NCI-H82 treated with DMSO at 0.1 percent for 48 hours (cell line): Measurements from ENCODE around the gene BMPR1A.
A peak's percentile ranks its signal among the peaks of the same experiment; 100 is the strongest.

ENCODE experiments used
- DNase-seq: peaks from one replicate; lab custom pipeline; 2025; ENCODE audit not compliant: unreplicated experiment; lab: John Stamatoyannopoulos, UW

The BMPR1A gene

GRCh38 chr10:86759073-86759672 lies 2.8 kb downstream of the BMPR1A start:
- DNase-seq, result no peak

- no peak for DNase-seq
Measured at GRCh38 chr10:86763404-86763803, 7.0 kb downstream of the BMPR1A start.

- no peak for DNase-seq
Measured at GRCh38 chr10:86765548-86765947, 9.1 kb downstream of the BMPR1A start.

- no peak for DNase-seq
Measured at GRCh38 chr10:86768412-86769062, 12.1 kb downstream of the BMPR1A start.

GRCh38 chr10:86769991-86770390 lies 13.6 kb downstream of the BMPR1A start:
- no peak for DNase-seq

GRCh38 chr10:86770412-86770960 lies 14.1 kb downstream of the BMPR1A start:
- no peak for DNase-seq

GRCh38 chr10:86773498-86773897 lies 17.1 kb downstream of the BMPR1A start:
- no peak for DNase-seq

GRCh38 chr10:86775056-86775869 lies 18.8 kb downstream of the BMPR1A start:
- DNase-seq, result no peak

GRCh38 chr10:86775870-86776180 lies 19.4 kb downstream of the BMPR1A start:
- DNase-seq, result no peak

- no peak for DNase-seq
Measured at GRCh38 chr10:86779220-86780017, 23.0 kb downstream of the BMPR1A start.

GRCh38 chr10:86782701-86783418 lies 26.4 kb downstream of the BMPR1A start:
- no peak for DNase-seq

GRCh38 chr10:86785037-86785436 lies 28.6 kb downstream of the BMPR1A start:
- no peak for DNase-seq

- DNase-seq, result no peak
Measured at GRCh38 chr10:86785968-86786367, 29.5 kb downstream of the BMPR1A start.

- no peak for DNase-seq
Measured at GRCh38 chr10:86786368-86786767, 29.9 kb downstream of the BMPR1A start.

- DNase-seq, result no peak
Measured at GRCh38 chr10:86790394-86790793, 34.0 kb downstream of the BMPR1A start.

GRCh38 chr10:86792461-86793167 lies 36.2 kb downstream of the BMPR1A start:
- no peak for DNase-seq

- no peak for DNase-seq
Measured at GRCh38 chr10:86793696-86794095, 37.3 kb downstream of the BMPR1A start.

- peak; percentile 6 for DNase-seq
Measured at GRCh38 chr10:86795353-86795752, 38.9 kb downstream of the BMPR1A start.

- no peak for DNase-seq
Measured at GRCh38 chr10:86798025-86798424, 41.6 kb downstream of the BMPR1A start.

- DNase-seq, result peak; percentile 19
Measured at GRCh38 chr10:86798611-86799010, 42.2 kb downstream of the BMPR1A start.
